Panc1 (cell line): ENCODE results near the gene GALNT13. TPM values are rescaled to one million over a fixed set of nuclear protein-coding genes. Genes with fewer than 3 reads are reported as not detected.

ENCODE experiments used
- ATAC-seq: fragments of 200-7000 bp; cut with Tn5 transposase; 2 replicates; pipeline ENCODE4 v1.9.1; 2020; ENCODE audit warnings: mild to moderate bottlenecking, moderate library complexity
- BruUV-seq: library from RNA; stranded (reverse); fragments of 400-500 nt; replicated peaks from 2 replicates; lab custom pipeline; 2021; lab: Mats Ljungman, UMichigan
- CTCF ChIA-PET: fragments of 300-600 bp; sonication (Branson Sonifier 250); formaldehyde crosslinking; loops from one replicate; lab custom pipeline; 2022; ENCODE audit warnings: antibody characterized with exemption; lab: Charles Lee
- POLR2A ChIA-PET: fragments of 300-600 bp; sonication (Branson Sonifier 250); formaldehyde crosslinking; loops from one replicate; lab custom pipeline; 2022; ENCODE audit warnings: antibody characterized with exemption; lab: Charles Lee
- DNase-seq: peaks from one replicate; pipeline ENCODE4 v3.0.0-alpha.2; 2010; ENCODE audit warnings: low read depth, low spot score
- H3K27ac ChIP-seq: 2 replicates; pipeline ENCODE4 v1.5.1; 2011; ENCODE audit warnings: mild to moderate bottlenecking, low read length, inconsistent platforms
- H3K27me3 ChIP-seq: fragments of 200-500 bp; sonication (Bioruptor generic); 2 replicates; pipeline ENCODE4 v1.6.0; 2014; ENCODE audit warnings: low read length, inconsistent platforms; ENCODE audit not compliant: control insufficient read depth, insufficient read depth
- H3K36me3 ChIP-seq: fragments of 200-500 bp; sonication (Bioruptor generic); 2 replicates; pipeline ENCODE4 v1.5.1; 2014; ENCODE audit warnings: inconsistent platforms, mild to moderate bottlenecking, low read length, moderate library complexity; ENCODE audit not compliant: control insufficient read depth, insufficient read depth
- H3K4me1 ChIP-seq: 2 replicates; pipeline ENCODE4 v1.5.1; 2011; ENCODE audit warnings: inconsistent platforms, mild to moderate bottlenecking, low read length, moderate library complexity; ENCODE audit not compliant: control insufficient read depth, insufficient read depth
- H3K4me3 ChIP-seq, 2 experiments: 2 replicates each; pipeline ENCODE4 v1.5.1; 2011 to 2012; ENCODE audit warnings: low read depth in 2 of 2, low read length in 2 of 2, mild to moderate bottlenecking in 2 of 2, inconsistent platforms in 1 of 2, moderate library complexity in 1 of 2
- H3K9me3 ChIP-seq: fragments of 200-500 bp; sonication (Bioruptor generic); 2 replicates; pipeline ENCODE4 v1.5.1; 2014; ENCODE audit warnings: low read depth, mild to moderate bottlenecking, inconsistent platforms, low read length, moderate library complexity; ENCODE audit not compliant: control insufficient read depth, insufficient read depth
- CTCF ChIP-seq: fragments of 450-650 bp; IDR thresholded peaks from 2 replicates; pipeline ENCODE4 v1.5.1; 2017; ENCODE audit warnings: mild to moderate bottlenecking
- POLR2AphosphoS5 ChIP-seq: IDR thresholded peaks from 2 replicates; pipeline ENCODE4 v1.6.1; 2012; ENCODE audit warnings: mild to moderate bottlenecking, low read depth, low read length, moderate library complexity
- REST ChIP-seq, 2 experiments: IDR thresholded peaks; 2 replicates each; pipeline ENCODE4 v1.6.1; 2011 to 2012; ENCODE audit warnings: low read depth in 2 of 2, control low read depth in 1 of 2, low read length in 1 of 2, mild to moderate bottlenecking in 1 of 2, moderate library complexity in 1 of 2; ENCODE audit not compliant: insufficient read depth in 1 of 2
- SIN3A ChIP-seq: IDR thresholded peaks from 2 replicates; pipeline ENCODE4 v1.6.1; 2012; ENCODE audit warnings: low read depth, mild to moderate bottlenecking, low read length, moderate library complexity, borderline replicate concordance; ENCODE audit not compliant: insufficient read depth
- TCF7L2 ChIP-seq: IDR thresholded peaks from 2 replicates; pipeline ENCODE4 v1.6.1; 2011; ENCODE audit warnings: mild to moderate bottlenecking, low read depth, low read length, inconsistent platforms
- in situ Hi-C: cut with HindIII; loops from 2 replicates; pipeline ENCODE4 v1.10.0; 2016; ENCODE audit warnings: low sequenced_read_pairs, low pct_unique_long_range_greater_than_20kb
- intact Hi-C: fragments of 100-400 bp; cut with micrococcal nuclease; formaldehyde crosslinking; loops from one replicate; pipeline ENCODE4 v1.10.0; 2022; ENCODE audit not compliant: unreplicated experiment
- total RNA-seq: library from RNA; stranded (reverse); gene quantifications from one replicate; pipeline ENCODE4 v1.2.1, GENCODE V29; 2021; ENCODE audit not compliant: unreplicated experiment

Gene GALNT13
- total RNA-seq, 1 experiment from 2014 or later = not detected

GRCh38 chr2:154231021-154231420 lies 359.3 kb downstream of the GALNT13 start:
- DNase-seq (no peak), ATAC-seq (no peak)
- no peaks in the 10 kb centered on the region for H3K4me1 ChIP-seq
- intact Hi-C loops = no loop called here
- no peak overlapping the region for H3K4me3 ChIP-seq
- H3K27me3 ChIP-seq = no peaks in the 10 kb centered on the region
- in situ Hi-C loops = no loop called here
- TF ChIP-seq REST (IDR thresholded peaks at IDR 0.05; ENCODE audit: insufficient read depth in 1 of 2, low read depth in 2 of 2, low read length in 1 of 2) (no peak), SIN3A (no peak), POLR2AphosphoS5 (no peak), CTCF (no peak), TCF7L2 (no peak)
- H3K9me3 ChIP-seq = no peaks in the 10 kb centered on the region
- H3K36me3 ChIP-seq = no peaks in the 10 kb centered on the region
- ChIA-PET CTCF (no interaction called here), POLR2A (interaction anchor here (0.5 kb wide), 1 partner anchor 425 kb away, joined by 6 read pairs; no protein-coding TSS in a partner anchor)
- no TSS peak for BruUV-seq
- no peak overlapping the region for H3K27ac ChIP-seq

GRCh38 chr2:154233231-154233630 lies 361.5 kb downstream of the GALNT13 start:
- DNase-seq (no peak), ATAC-seq (no peak)
- intact Hi-C loops (no loop called here), in situ Hi-C loops (no loop called here)
- Histone ChIP-seq H3K36me3 (no peaks in the 10 kb centered on the region), H3K4me3 (no peak overlapping the region), H3K9me3 (no peaks in the 10 kb centered on the region), H3K4me1 (no peaks in the 10 kb centered on the region), H3K27me3 (no peaks in the 10 kb centered on the region), H3K27ac (no peak overlapping the region)
- ChIA-PET POLR2A (no interaction called here), CTCF (no interaction called here)
- TF ChIP-seq CTCF (no peak), SIN3A (no peak), REST (IDR thresholded peaks at IDR 0.05; ENCODE audit: insufficient read depth in 1 of 2, low read depth in 2 of 2, low read length in 1 of 2) (no peak), TCF7L2 (no peak), POLR2AphosphoS5 (no peak)
- no TSS peak for BruUV-seq
